HEK293 (cell line): ENCODE measurements around the gene COQ10B.

Experiments
- BCL11B ChIP-seq: fragments of 450-650 bp; formaldehyde crosslinking; IDR thresholded peaks from 2 replicates; pipeline ENCODE4 v1.5.1; 2016; ENCODE audit warnings: low read depth, missing biosample characterization, missing genetic modification characterization
- HIC1 ChIP-seq: fragments of 450-650 bp; formaldehyde crosslinking; IDR thresholded peaks from 2 replicates; pipeline ENCODE4 v1.5.1; 2016; ENCODE audit warnings: missing biosample characterization, missing genetic modification characterization
- HOXD13 ChIP-seq: sonication (generic); formaldehyde crosslinking; IDR thresholded peaks from 2 replicates; pipeline ENCODE4 v1.8.0; 2022; ENCODE audit warnings: missing genetic modification reagents, borderline replicate concordance
- KLF9 ChIP-seq: fragments of 450-650 bp; formaldehyde crosslinking; IDR thresholded peaks from 2 replicates; pipeline ENCODE4 v1.5.1; 2016; ENCODE audit warnings: missing biosample characterization, missing genetic modification characterization, low read depth
- SP2 ChIP-seq: fragments of 450-650 bp; formaldehyde crosslinking; IDR thresholded peaks from 2 replicates; pipeline ENCODE4 v1.5.1; 2016; ENCODE audit warnings: missing biosample characterization, missing genetic modification characterization
- SP3 ChIP-seq: fragments of 450-650 bp; formaldehyde crosslinking; IDR thresholded peaks from 2 replicates; pipeline ENCODE4 v1.5.1; 2016; ENCODE audit warnings: missing biosample characterization, missing genetic modification characterization
- SP7 ChIP-seq: fragments of 450-650 bp; formaldehyde crosslinking; IDR thresholded peaks from 2 replicates; pipeline ENCODE4 v1.5.1; 2016; ENCODE audit warnings: missing biosample characterization, missing genetic modification characterization
- YY1 ChIP-seq: fragments of 450-650 bp; formaldehyde crosslinking; IDR thresholded peaks from 2 replicates; pipeline ENCODE4 v1.5.1; 2018; ENCODE audit warnings: missing biosample characterization, missing genetic modification characterization
- YY2 ChIP-seq: fragments of 450-650 bp; formaldehyde crosslinking; IDR thresholded peaks from 2 replicates; pipeline ENCODE4 v1.5.1; 2016; ENCODE audit warnings: missing biosample characterization, missing genetic modification characterization
- ZBTB1 ChIP-seq: fragments of 450-650 bp; formaldehyde crosslinking; IDR thresholded peaks from 2 replicates; pipeline ENCODE4 v1.5.1; 2016; ENCODE audit warnings: missing biosample characterization, missing genetic modification characterization
- ZBTB17 ChIP-seq: fragments of 450-650 bp; formaldehyde crosslinking; IDR thresholded peaks from 2 replicates; pipeline ENCODE4 v1.5.1; 2016; ENCODE audit warnings: missing biosample characterization, missing genetic modification characterization
- ZBTB20 ChIP-seq: fragments of 450-650 bp; formaldehyde crosslinking; IDR thresholded peaks from 2 replicates; pipeline ENCODE4 v1.5.1; 2016; ENCODE audit warnings: missing biosample characterization, missing genetic modification characterization
- ZBTB48 ChIP-seq: fragments of 450-650 bp; formaldehyde crosslinking; IDR thresholded peaks from 2 replicates; pipeline ENCODE4 v1.5.1; 2016; ENCODE audit warnings: missing biosample characterization, missing genetic modification characterization
- ZEB2 ChIP-seq: fragments of 450-650 bp; formaldehyde crosslinking; IDR thresholded peaks from 2 replicates; pipeline ENCODE4 v1.5.1; 2016; ENCODE audit warnings: missing biosample characterization, missing genetic modification characterization
- ZIC2 ChIP-seq: fragments of 450-650 bp; formaldehyde crosslinking; IDR thresholded peaks from 2 replicates; pipeline ENCODE4 v1.5.1; 2016; ENCODE audit warnings: missing biosample characterization, missing genetic modification characterization
- ZNF202 ChIP-seq: fragments of 450-650 bp; formaldehyde crosslinking; IDR thresholded peaks from 2 replicates; pipeline ENCODE4 v1.5.1; 2016; ENCODE audit warnings: missing biosample characterization, missing genetic modification characterization, borderline replicate concordance
- ZNF391 ChIP-seq: fragments of 450-650 bp; formaldehyde crosslinking; IDR thresholded peaks from 2 replicates; pipeline ENCODE4 v1.5.1; 2016; ENCODE audit warnings: low read depth, missing biosample characterization, missing genetic modification characterization, borderline replicate concordance
- ZNF394 ChIP-seq: fragments of 450-650 bp; formaldehyde crosslinking; IDR thresholded peaks from 2 replicates; pipeline ENCODE4 v1.5.1; 2016; ENCODE audit warnings: missing biosample characterization, missing genetic modification characterization, mild to moderate bottlenecking, moderate library complexity, borderline replicate concordance
- ZNF426 ChIP-seq: fragments of 450-650 bp; formaldehyde crosslinking; IDR thresholded peaks from 2 replicates; pipeline ENCODE4 v1.5.1; 2017; ENCODE audit warnings: missing biosample characterization, missing genetic modification characterization, mild to moderate bottlenecking, inconsistent platforms, moderate library complexity
- ZNF555 ChIP-seq: fragments of 450-650 bp; formaldehyde crosslinking; conservative IDR thresholded peaks from 2 replicates; pipeline ENCODE4 v1.5.1; 2017; ENCODE audit warnings: missing biosample characterization, mild to moderate bottlenecking, missing genetic modification characterization, inconsistent platforms
- ZNF600 ChIP-seq: fragments of 450-650 bp; formaldehyde crosslinking; IDR thresholded peaks from 2 replicates; pipeline ENCODE4 v1.5.1; 2016; ENCODE audit warnings: missing biosample characterization, missing genetic modification characterization
- ZNF660 ChIP-seq: fragments of 450-650 bp; IDR thresholded peaks from 2 replicates; pipeline ENCODE4 v1.5.1; 2018; ENCODE audit warnings: missing biosample characterization, mild to moderate bottlenecking, missing genetic modification characterization
- ZSCAN4 ChIP-seq: fragments of 450-650 bp; formaldehyde crosslinking; IDR thresholded peaks from 2 replicates; pipeline ENCODE4 v1.5.1; 2017; ENCODE audit warnings: missing biosample characterization, missing genetic modification characterization
- ZSCAN5A ChIP-seq: fragments of 450-650 bp; formaldehyde crosslinking; IDR thresholded peaks from 2 replicates; pipeline ENCODE4 v1.5.1; 2016; ENCODE audit warnings: missing biosample characterization, missing genetic modification characterization
- TF ChIP-seq, protein P1 (sequence below): fragments of 450-650 bp; IDR thresholded peaks from 2 replicates; pipeline ENCODE4 v1.5.1; 2018; ENCODE audit warnings: missing biosample characterization, mild to moderate bottlenecking, missing genetic modification characterization
- TF ChIP-seq, protein P2 (sequence below): fragments of 450-650 bp; formaldehyde crosslinking; IDR thresholded peaks from 2 replicates; pipeline ENCODE4 v1.5.1; 2016; ENCODE audit warnings: missing biosample characterization, missing genetic modification characterization, low read depth
- TF ChIP-seq, protein P3 (sequence below): IDR thresholded peaks from 2 replicates; pipeline ENCODE4 v1.6.1; 2011; ENCODE audit warnings: mild to moderate bottlenecking, low read depth, low read length, borderline replicate concordance

The COQ10B gene

DNA sequence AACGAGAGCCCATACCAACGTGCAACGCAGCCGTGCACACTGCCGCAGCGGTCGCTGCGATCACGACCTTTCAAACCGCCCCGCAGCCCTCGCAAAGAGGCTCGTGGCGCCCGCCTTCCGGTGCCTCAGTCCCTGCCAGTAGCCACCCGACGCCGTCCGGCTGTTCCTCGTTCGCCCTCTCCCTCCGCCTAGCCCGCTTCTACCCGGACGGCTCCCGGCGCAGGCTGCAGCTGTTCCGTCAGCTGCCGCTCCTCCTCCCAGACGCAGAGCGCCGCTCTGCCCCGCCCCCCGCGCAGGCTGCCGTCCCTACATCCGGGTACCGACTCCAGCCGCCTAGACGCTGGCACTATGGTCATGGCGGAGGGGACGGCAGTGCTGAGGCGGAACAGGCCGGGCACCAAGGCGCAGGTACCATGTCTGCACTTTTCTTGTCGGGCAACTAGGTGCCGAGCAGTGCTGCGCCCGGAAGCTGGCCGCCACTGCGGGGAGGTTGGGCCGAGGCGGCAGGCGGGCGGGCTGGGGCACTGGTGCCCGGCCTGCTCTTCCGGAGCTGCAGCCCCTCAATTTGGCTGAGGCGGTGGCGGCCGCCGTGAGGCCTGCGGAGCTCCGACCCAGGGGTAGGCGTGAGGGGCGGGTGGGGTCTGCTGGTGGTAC, 62.5 kb downstream of the COQ10B start, which contains the start of gene MOB4 (continued):
- TF ChIP-seq ZNF426 (tag by site-specific recombination) (no peak), SP7 (peak; percentile 75), SP3 (peak; percentile 81), ZNF555 (tag by site-specific recombination) (no peak), ZNF660 (tag by site-specific recombination) (0 out of 2 replicates have a peak, but pooled peaks have one; percentile 73), ZEB2 (tag by site-specific recombination) (peak; percentile 94; the same call in 1 of the 2 replicates), YY1 (tag by site-specific recombination) (peak; percentile 87), ZSCAN5A (tag by site-specific recombination) (peak; percentile 77), ZNF202 (tag by site-specific recombination) (no peak), HIC1 (tag by site-specific recombination) (peak; percentile 98), ZBTB17 (tag by site-specific recombination) (peak; percentile 91), ZNF394 (tag by site-specific recombination) (peak; percentile 78; the same call in 1 of the 2 replicates), HOXD13 (CRISPR knock-in tag) (no peak; the same call in 1 of the 2 replicates), ZBTB48 (tag by site-specific recombination) (peak; percentile 44; the same call in 1 of the 2 replicates), SP2 (peak; percentile 90), ZNF391 (tag by site-specific recombination) (no peak), ZBTB1 (tag by site-specific recombination) (no peak), YY2 (peak; percentile 82), BCL11B (tag by site-specific recombination) (no peak), ZSCAN4 (tag by site-specific recombination) (0 out of 2 replicates have a peak, but pooled peaks have one; percentile 15), KLF9 (tag by site-specific recombination) (peak; percentile 97), ZNF600 (tag by site-specific recombination) (peak; percentile 84), ZBTB20 (peak; percentile 82), ZIC2 (tag by site-specific recombination) (no peak)
- TF ChIP-seq, protein P1, sequence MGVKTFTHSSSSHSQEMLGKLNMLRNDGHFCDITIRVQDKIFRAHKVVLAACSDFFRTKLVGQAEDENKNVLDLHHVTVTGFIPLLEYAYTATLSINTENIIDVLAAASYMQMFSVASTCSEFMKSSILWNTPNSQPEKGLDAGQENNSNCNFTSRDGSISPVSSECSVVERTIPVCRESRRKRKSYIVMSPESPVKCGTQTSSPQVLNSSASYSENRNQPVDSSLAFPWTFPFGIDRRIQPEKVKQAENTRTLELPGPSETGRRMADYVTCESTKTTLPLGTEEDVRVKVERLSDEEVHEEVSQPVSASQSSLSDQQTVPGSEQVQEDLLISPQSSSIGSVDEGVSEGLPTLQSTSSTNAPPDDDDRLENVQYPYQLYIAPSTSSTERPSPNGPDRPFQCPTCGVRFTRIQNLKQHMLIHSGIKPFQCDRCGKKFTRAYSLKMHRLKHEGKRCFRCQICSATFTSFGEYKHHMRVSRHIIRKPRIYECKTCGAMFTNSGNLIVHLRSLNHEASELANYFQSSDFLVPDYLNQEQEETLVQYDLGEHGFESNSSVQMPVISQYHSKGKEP = peak; percentile 15; the same call in 1 of the 2 replicates
- TF ChIP-seq, protein P2, sequence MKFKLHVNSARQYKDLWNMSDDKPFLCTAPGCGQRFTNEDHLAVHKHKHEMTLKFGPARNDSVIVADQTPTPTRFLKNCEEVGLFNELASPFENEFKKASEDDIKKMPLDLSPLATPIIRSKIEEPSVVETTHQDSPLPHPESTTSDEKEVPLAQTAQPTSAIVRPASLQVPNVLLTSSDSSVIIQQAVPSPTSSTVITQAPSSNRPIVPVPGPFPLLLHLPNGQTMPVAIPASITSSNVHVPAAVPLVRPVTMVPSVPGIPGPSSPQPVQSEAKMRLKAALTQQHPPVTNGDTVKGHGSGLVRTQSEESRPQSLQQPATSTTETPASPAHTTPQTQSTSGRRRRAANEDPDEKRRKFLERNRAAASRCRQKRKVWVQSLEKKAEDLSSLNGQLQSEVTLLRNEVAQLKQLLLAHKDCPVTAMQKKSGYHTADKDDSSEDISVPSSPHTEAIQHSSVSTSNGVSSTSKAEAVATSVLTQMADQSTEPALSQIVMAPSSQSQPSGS (tag by site-specific recombination) = no peak
- TF ChIP-seq, protein P3, sequence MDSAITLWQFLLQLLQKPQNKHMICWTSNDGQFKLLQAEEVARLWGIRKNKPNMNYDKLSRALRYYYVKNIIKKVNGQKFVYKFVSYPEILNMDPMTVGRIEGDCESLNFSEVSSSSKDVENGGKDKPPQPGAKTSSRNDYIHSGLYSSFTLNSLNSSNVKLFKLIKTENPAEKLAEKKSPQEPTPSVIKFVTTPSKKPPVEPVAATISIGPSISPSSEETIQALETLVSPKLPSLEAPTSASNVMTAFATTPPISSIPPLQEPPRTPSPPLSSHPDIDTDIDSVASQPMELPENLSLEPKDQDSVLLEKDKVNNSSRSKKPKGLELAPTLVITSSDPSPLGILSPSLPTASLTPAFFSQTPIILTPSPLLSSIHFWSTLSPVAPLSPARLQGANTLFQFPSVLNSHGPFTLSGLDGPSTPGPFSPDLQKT = 0 out of 2 replicates have a peak, but pooled peaks have one; percentile 63
